SU-DHL-6 (cell line): ENCODE data around the gene DAPK2.

Source experiments
- EZH2phosphoT487 ChIP-seq: fragments of 200-600 bp; sonication (generic), shearing (Covaris generic); conservative IDR thresholded peaks from 2 replicates; pipeline ENCODE4 v1.6.1; 2018; ENCODE audit warnings: mild to moderate bottlenecking, antibody characterized with exemption, low read length, moderate library complexity, mixed read lengths
- TF ChIP-seq, protein P1 (sequence below): fragments of 200-600 bp; sonication (generic); IDR thresholded peaks from one replicate; pipeline ENCODE4 v1.5.1; 2017; ENCODE audit warnings: antibody characterized with exemption, mild to moderate bottlenecking, low read length, moderate library complexity; ENCODE audit not compliant: insufficient read depth, poor library complexity, severe bottlenecking

DNA sequence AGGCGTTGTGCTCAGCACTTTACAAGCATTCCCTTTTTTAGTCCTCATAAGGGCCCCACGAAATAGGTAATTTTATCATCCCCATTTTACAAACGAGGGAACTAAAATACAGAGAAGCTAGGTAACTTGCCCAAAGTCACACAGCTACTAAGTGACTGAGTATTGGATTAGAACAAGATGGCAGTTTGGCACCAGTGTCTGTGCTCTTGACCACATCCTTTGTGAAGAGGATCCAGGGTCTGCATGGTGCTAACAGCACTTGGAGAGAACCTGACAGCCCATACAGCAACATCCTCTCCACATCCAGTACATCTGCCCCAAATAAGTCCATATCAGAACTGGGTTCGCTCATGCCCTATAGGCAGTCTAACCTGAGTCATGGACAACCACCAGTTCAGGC is 21.8 kb upstream of the DAPK2 start:
- TF ChIP-seq, protein P1, sequence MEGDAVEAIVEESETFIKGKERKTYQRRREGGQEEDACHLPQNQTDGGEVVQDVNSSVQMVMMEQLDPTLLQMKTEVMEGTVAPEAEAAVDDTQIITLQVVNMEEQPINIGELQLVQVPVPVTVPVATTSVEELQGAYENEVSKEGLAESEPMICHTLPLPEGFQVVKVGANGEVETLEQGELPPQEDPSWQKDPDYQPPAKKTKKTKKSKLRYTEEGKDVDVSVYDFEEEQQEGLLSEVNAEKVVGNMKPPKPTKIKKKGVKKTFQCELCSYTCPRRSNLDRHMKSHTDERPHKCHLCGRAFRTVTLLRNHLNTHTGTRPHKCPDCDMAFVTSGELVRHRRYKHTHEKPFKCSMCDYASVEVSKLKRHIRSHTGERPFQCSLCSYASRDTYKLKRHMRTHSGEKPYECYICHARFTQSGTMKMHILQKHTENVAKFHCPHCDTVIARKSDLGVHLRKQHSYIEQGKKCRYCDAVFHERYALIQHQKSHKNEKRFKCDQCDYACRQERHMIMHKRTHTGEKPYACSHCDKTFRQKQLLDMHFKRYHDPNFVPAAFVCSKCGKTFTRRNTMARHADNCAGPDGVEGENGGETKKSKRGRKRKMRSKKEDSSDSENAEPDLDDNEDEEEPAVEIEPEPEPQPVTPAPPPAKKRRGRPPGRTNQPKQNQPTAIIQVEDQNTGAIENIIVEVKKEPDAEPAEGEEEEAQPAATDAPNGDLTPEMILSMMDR = no peak
- no peak for TF ChIP-seq EZH2phosphoT487
